ENCODE measurements around the gene ELL.
A peak's percentile ranks its signal among the peaks of the same experiment; 100 is the strongest.

GRCh38 chr19:18522124-18522861 is 423 bp upstream of the ELL start:
- TF ChIP-seq TCF7L2 (IDR thresholded peaks at IDR 0.05; ENCODE audit: borderline replicate concordance, extremely low read depth, insufficient read depth, insufficient read length) (peak; percentile 42), CTCF (IDR thresholded peaks at IDR 0.05 in 2 of 3, conservative IDR thresholded peaks at IDR 0.05 in 1 of 3; ENCODE audit: borderline replicate concordance in 1 of 3, insufficient read depth in 1 of 3, low read depth in 2 of 3, low read length in 2 of 3) (no peak), ATF3 (IDR thresholded peaks at IDR 0.05) (no peak), POLR2A (IDR thresholded peaks at IDR 0.05; ENCODE audit: borderline replicate concordance, extremely low read depth, insufficient read depth, insufficient read length) (no peak), EGR1 (IDR thresholded peaks at IDR 0.05; ENCODE audit: low read depth) (peak; percentile 83), EZH2 (IDR thresholded peaks at IDR 0.05) (no peak), EZH2phosphoT487 (IDR thresholded peaks at IDR 0.05; ENCODE audit: borderline replicate concordance) (no peak), POLR2AphosphoS5 (IDR thresholded peaks at IDR 0.05; ENCODE audit: low read depth, low read length) (peak; percentile 74), YY1 (IDR thresholded peaks at IDR 0.05; ENCODE audit: extremely low read depth, insufficient replicate concordance, low read depth, low read length) (no peak)
